ENCODE results near the gene CENPU.
A peak's percentile ranks its signal among the peaks of the same experiment; 100 is the strongest.
"Not testable (repeated sequence)": the region's sequence is repeated elsewhere in the genome, so short reads cannot be mapped to it uniquely, and the experiment has no call there.

Gene CENPU

DNA sequence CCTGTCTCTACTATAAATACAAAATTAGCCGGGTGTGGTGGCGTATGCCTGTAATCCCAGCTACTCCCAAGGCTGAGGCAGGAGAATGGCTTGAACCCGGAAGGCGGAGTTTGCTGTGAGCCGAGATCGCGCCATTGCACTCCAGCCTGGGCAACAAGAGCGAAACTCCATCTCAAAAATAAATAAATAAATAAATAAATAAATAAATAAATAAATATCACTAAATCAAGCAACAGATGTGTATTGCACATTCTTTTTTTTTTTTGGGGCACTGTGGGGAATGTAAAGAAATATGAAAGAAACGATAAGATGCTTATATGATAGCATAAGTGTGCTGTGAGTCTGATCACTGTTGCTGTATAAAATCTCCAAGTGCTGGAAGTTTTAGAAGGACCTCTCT is 76.1 kb downstream of the CENPU start:
- DNase-seq, result not testable (repeated sequence)

DNA sequence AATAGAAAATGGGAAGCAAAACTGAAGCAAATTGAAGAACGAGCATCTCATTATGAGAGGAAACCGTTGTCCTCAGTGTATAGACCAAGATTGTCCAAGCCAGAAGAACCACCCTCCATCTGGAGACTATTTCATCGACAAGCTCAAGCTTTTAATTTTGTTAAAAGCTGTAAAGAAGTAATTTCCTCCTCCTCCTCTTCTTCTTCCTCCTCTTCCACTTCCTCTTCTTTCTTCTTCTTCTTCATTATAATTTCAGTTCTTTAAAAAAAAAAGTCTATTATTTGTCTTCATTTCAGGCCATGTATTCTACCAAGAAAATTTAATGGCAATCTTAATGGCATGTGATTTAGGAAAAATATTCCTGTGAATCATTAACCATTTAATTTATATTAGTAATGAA is 76.8 kb downstream of the CENPU start:
- no peak for DNase-seq

DNA sequence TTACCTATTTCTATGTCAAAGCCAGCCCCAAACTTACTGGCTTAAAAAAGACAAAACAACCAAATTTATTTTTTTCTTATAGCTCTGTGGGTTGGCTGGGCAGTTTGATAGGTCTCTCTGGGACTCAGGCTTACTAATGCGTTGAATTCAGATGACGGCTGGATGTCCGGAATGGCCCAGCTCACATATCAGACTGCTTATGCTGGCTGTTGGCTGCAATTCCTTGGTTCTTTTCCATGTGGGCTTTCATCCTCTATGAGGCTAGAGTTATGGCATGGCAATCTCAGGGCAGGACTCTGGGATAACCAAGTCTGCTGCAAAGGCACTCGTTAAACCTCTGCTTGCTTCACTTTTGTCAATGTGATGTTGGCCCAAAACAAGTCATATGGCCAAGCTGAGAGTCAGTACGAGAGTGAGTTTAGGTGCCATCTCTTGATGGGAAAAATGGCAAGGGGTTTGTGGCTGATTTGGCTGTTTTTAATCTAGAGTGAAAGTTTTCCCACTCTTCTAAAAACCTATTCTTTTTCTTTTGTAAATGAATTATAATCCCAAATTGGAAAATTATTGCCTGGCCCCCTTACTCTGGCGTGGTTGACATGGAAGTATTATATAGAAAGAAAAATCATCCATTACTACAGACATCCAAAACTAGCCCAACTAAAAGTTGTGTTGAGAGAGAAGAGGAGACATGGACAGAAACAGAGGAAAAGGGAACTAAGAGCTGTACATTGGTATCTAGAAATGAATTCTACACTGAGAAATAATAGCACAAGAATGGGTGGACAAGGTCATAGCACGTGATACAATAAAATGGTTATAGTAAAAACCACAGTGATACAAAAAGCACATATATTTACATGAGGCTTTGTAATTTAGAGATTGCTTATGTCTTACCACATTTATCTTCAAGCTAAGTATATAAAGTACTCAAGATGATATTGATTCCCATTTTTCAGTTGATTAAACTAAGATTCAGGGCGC is 77.7 kb downstream of the CENPU start:
- no peak for DNase-seq

DNA sequence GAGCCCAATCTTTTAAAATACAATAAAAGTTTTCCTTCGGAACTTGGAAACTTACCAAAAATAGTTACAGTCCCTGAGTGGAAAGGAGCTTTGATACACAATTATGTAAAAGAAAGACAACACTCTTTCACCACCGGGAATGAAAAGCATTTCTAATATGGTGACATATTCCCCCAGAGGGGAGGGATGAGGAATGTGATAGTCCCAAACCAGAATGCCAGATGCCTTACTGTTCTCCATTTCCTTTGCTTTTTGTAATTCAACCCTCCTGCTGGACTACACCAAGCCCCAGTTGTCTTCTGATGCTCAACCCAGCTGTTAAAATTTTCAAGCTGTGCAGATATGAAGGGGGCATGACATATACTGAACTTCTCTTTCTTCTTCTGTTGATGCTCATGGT is 80.2 kb downstream of the CENPU start:
- peak; percentile 83 for DNase-seq

DNA sequence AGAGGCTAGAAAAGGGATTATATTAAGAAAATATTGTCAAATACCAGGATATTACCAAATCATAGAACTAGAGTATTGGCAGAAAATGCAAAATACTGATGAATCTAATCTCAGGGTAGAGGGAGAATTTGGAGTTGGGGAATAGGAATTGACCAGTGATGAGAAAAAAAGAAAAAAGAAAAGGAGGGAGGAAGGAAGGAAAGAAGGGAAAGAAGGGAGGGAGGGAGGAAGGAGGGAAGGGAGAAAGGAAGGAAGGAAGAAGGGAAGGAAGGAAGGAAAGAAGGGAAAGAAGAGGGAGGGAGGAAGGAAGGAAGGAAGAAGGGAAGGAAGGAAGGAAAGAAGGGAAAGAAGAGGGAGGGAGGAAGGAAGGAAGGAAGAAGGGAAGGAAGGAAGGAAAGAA is 81.2 kb downstream of the CENPU start:
- not testable (repeated sequence) for DNase-seq

DNA sequence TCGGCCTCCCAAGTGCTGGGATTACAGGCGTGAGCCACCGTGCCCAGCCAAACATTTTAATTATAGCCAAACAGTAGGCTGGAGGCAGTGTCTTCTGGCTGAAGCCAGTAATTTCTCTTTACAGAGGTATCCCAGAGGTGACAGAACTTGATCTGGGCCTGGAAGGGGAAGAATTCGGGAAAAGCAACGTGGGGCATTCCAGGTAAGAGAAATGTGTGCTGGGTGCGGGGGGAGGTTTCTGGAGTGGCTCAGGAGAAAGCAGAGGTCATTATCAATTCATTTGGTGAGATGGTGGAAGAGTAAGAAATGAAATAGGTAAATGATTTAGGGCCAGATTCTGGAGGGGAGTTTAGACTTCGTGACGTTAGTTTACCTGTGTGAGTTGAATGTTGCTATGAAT is 82.0 kb downstream of the CENPU start:
- no peak for DNase-seq

DNA sequence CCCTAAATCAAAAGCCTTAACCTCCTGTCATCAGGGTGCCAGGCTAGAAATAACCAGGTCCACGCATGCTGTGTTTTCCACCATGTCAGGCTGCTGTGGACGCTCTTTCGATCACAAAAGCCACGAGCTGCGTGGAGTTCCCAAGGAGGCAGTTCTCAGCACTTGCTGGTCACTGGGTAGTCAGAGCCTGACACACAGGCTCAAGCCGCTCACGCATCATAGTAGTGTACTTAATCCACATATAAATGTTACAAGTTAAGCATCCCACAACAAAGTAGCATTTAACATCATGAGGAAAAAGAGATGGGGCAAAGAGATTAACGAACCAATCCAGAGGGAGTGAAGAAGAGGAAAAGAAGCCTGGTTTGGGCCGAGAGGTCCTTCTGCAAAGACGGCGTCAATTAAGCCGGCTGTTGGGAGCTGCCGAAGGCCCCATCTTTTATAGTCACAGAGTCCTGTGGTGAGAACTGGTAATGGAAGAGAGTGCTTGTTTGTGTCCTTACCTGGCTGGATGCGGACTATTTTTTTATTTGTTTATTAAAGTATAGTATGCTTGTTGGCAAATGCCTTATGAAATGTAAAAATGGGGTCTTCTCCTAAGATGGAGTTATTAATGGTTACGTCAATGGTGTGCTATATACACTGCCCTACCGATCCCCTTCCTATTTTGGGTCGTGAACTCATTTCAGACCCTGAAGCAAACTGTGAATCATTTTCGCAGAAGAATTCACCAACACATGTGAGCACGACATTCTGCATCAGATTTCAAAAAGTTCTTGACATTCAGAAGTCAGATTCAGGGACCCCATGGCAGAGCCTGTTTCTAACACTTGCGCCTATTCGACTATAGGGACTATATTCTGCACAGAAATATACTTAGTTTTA is 83.7 kb downstream of the CENPU start:
- DNase-seq, result peak; percentile 26

DNA sequence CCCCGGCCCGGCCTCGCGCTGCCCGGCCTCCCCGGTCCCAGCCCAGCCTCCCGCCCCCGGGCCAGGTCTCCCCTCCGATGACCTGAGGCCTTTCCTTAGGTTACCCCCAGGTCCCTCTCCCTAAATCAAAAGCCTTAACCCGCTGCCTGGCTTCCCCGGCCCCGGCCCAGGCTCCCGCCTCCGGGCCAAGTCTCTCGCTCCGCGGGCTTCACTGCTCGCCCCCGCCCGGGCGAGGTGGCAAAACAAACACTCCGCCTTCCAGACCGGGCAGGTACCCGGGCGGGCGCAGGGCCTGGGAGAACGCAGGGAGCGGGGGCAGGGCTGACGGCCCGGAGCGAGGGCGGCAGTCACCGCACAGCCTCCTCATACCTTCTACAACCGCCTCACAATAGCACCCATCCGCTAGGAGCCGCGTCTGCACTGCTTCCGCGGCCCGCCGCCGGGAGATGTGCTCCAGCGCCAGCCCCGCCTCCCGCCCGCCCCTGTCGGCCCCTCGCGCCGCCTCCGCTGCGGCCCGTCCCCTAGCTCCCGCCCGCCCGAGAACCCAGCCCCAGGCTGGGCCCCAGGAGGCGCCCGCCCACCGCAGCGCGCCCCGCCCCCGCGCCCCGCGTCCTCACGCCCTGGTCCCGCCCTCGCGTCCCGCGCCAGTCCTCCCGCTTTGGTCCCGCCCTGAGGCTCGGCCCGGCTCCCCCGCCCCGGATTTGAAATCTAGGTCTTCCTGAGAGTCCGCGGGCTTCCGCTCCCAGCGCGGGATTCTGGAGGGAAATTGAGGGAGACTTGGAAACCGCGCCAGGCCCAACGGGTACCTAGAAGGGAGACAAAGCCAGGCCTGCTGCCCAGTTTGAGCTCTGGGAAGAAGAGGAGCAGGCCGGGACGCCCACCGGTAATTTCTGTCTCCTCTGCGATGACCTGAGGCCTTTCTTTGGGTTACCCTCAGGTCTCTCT is 84.6 kb downstream of the CENPU start, which contains the start of the genes CASP3 and PRIMPOL:
TSS of gene CASP3 (minus strand) at position 422 of the 945 bp plus-strand sequence. CDS start 10,994 bp downstream, outside the sequence.
TSS of gene PRIMPOL (plus strand) at position 713 of the 945 bp plus-strand sequence. CDS start 7,403 bp downstream, outside the sequence.
- peak; percentile 84 for DNase-seq

DNA sequence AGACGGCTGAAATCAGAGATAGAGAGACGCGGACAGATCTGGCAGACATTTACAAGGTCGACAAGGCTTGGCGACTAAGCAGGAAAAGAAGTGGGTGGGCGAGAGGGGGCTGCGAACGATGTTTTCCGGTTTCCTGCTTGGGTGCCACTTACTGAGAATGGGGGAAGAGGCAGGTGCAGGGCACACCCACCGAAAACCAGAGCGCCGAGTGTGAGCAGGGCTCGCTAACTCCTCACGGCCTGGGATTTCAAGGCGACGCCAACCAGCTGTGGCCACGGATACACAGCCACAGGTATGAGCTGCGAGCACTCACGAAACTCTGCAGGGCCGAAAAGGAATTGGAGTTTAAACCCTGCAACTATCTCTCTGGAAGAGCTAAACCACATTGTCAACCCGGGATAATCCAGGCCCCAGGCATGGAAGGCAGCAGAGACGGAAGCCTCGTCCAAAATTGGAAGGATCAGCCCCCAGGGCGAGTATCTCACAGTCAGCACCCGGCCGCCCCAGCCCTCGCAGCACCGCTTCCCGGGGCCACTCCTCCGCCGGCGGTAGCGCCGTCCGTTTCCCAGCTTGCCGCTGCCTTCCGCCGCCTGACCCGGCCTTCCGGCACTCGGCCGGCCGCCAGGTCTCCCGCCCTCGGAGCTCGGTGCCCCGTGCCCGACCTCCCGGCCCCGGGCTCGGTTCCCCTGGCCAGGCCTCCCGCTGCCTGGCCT is 85.4 kb downstream of the CENPU start:
- no peak for DNase-seq

DNA sequence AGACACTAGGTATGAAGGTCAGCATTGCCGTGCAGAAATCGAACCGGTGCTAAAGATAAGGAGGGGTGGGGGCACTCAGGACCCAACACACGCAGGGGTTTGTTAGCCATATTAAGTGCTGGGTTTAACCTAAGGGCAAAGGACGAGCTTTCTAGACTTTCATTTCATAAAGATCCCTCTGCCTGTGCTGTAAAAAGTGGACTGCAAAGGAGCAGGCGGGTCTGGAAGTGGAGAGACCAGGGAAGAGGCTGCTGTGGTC is 85.9 kb downstream of the CENPU start:
- no peak for DNase-seq

DNA sequence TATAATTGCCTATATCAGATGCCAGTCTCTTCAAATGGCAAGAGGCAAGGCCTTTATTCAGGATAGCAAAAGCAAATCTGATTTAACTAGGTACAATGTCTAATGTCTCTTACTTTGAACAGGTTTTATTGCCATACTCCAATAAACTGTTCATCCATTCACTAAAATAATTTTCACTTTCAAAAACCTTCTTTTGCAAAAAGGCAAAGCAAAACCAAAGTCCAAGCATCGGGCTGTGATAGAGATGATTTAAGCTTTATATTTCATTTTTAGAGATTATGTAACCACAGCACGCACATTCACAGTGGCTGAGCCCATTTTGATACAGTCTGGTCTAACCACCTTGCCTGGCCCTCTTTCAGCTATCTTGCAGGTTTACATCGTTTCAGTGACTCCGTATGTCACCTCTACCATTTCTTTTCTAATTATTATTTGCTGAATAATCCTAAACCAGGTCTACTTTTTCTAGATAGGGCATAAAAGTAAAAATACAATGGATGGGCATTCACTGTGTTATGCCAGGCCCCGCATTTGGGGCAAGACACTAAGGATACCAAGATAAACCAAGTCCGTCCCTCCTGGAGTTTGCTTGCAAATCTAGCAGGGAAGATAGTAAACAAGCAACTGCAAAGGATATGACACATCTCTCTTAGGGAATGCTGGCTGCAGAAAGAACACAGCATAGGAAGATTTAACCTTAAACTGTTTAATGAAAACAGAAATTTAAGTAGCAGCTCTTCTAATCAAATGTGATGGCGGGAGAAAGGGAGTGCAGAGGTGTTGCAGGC is 86.4 kb downstream of the CENPU start:
- no peak for DNase-seq

DNA sequence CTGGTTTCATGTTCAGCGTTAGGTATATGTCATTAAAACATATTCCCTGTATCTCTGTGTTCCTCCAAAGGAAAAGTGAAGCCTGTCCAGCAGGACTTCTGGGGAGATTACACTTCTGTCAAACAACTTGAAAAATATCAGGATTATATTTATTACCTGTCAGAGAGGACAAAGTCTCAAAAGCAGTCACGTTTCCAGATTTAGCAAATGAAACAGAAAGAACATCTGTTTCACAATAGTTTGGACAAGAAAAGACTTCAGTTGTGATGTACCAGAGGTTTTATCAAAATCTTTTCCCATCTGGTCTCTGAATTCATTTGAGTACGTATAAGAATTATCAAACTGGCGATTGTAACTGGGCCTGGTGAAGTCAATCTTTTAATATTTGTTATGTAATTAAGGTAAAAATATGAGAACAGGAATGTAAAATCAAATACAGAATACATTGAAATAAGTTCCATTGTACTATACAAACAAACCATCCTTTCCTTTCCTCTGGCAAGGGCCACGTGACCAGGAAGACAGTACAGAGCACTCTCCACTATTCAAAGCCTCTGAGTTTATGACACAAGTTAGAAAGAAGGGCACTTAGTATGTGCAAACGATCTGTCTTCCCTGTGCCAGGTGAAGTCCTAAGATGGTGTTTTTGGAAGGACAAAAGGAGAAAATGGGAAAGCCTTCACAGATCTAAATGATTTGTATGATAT is 87.8 kb downstream of the CENPU start:
- DNase-seq, result no peak

DNA sequence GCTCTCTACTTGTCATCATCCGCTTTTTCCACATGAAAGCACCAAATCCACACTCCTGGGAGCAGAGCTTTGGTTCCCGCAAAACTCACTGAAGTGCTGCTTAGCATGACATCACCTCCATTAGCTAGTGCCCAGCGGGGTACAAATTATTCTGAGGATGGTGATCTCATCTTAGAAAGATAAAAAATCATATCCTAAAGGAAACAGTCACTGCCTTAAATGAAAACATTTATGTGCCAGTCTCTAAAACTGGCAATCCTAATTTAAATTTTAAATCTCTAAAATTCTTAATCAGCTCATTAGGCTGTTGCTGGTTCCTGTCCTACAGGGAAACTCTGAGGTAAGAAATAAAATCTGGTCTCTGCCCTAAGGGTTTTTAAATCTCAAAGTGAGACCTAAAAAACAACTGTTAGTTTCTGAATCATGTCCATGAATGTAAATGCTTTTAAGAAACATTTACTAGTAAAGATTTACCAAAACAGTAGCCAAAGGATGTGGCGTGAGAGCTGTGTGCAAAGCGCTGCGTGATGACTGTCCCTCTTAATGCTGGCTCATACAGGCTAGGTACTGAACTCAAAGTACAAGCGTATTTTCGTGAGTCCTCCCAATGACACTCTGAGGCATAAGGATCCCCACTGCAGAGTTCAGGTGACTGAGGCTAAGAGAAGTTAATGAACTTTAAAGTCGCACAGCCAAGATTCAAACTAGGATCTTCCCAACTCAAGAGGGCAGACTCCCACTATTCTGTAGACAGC is 89.2 kb downstream of the CENPU start:
- peak; percentile 2 for DNase-seq
